Diencephalon (tissue), 1 donor: ENCODE measurements around the gene ECM1. TPM values are rescaled to one million over a fixed set of nuclear protein-coding genes. Genes with fewer than 3 reads are reported as not detected.

Experiments used
- small RNA-seq: library from RNA; depleted of rRNA; stranded (forward); fragments of <200 nt; gene quantifications from one replicate; pipeline ENCODE3, GENCODE V24; 2014
- total RNA-seq: library from RNA; depleted of rRNA; stranded (reverse); fragments of >200 nt; gene quantifications from one replicate; pipeline ENCODE4 v1.2.3, GENCODE V29; 2014

Gene ECM1
- 1.6 TPM for total RNA-seq

GRCh38 chr1:150507912-150508864 lies at the start of gene ECM1:
TSS of gene ECM1 (plus strand) at chr1:150508109. CDS start at chr1:150508210, 101 bp downstream.

GRCh38 chr1:150486966-150487762 lies 20.7 kb upstream of the ECM1 start, which contains the start of gene TARS2:
TSS of gene TARS2 (plus strand) at chr1:150487419. CDS start at chr1:150487451, 32 bp downstream.

GRCh38 chr1:150515328-150516049 lies 7.6 kb downstream of the ECM1 start, which contains the start of gene FALEC:
TSS of gene FALEC (plus strand) at chr1:150515752.

GRCh38 chr1:150548632-150549495 lies 41.0 kb downstream of the ECM1 start, which contains the start of gene ADAMTSL4:
TSS of gene ADAMTSL4 (plus strand) at chr1:150549408. CDS start at chr1:150552289, 2,881 bp downstream.

Small RNA genes within 50 kb of the gene (small RNA-seq; reads per million reads assigned to genes)
- gene MIR4257, result not detected

Other genes with a start within 250 kb of the ECM1 start
- 72.9 TPM for gene APH1A, start 239.1 kb upstream of the ECM1 start, total RNA-seq
- 21.5 TPM for gene C1orf54, start 235.3 kb upstream of the ECM1 start, total RNA-seq
- gene CIART, start 225.6 kb upstream of the ECM1 start, total RNA-seq, result 6.5 TPM
- gene MRPS21, start 214.2 kb upstream of the ECM1 start, total RNA-seq, result 61.6 TPM
- gene PRPF3, start 186.6 kb upstream of the ECM1 start, total RNA-seq, result 45.2 TPM
- gene RPRD2, start 144.0 kb upstream of the ECM1 start, total RNA-seq, result 18.9 TPM
- 33.7 TPM for gene TARS2, start 20.7 kb upstream of the ECM1 start, total RNA-seq
- 0.92 TPM for gene FALEC, start 7.6 kb downstream of the ECM1 start, total RNA-seq
- 0.23 TPM for gene ADAMTSL4, start 41.3 kb downstream of the ECM1 start, total RNA-seq
- gene MCL1, start 71.5 kb downstream of the ECM1 start, total RNA-seq, result 103 TPM
- 127 TPM for gene ENSA, start 121.5 kb downstream of the ECM1 start, total RNA-seq
- gene GOLPH3L, start 189.0 kb downstream of the ECM1 start, total RNA-seq, result 10.8 TPM
- 1.4 TPM for gene HORMAD1, start 212.8 kb downstream of the ECM1 start, total RNA-seq